GM21423 (cell line): ENCODE data around the gene OVOL2.
"Not testable (repeated sequence)": the region's sequence is repeated elsewhere in the genome, so short reads cannot be mapped to it uniquely, and the experiment has no call there.

Experiments
- ATAC-seq: cut with Tn5 transposase; IDR thresholded peaks from one replicate; pipeline ENCODE4 v1.9.1; 2021; ENCODE audit warnings: mild to moderate bottlenecking, moderate library complexity; ENCODE audit not compliant: unreplicated experiment

Gene OVOL2

GRCh38 chr20:18058661-18059467 lies 1.1 kb upstream of the OVOL2 start:
- ATAC-seq: no peak

GRCh38 chr20:18057994-18058349 lies 256 bp upstream of the OVOL2 start:
- ATAC-seq: no peak

GRCh38 chr20:18056174-18057100 lies 1.3 kb downstream of the OVOL2 start:
- ATAC-seq: no peak

GRCh38 chr20:18055261-18055660 lies 2.5 kb downstream of the OVOL2 start:
- ATAC-seq: no peak

GRCh38 chr20:18052856-18053255 lies 4.9 kb downstream of the OVOL2 start:
- no peak for ATAC-seq

GRCh38 chr20:18050628-18051027 lies 7.1 kb downstream of the OVOL2 start:
- no peak for ATAC-seq

GRCh38 chr20:18048176-18048575 lies 9.5 kb downstream of the OVOL2 start:
- no peak for ATAC-seq

GRCh38 chr20:18046535-18046934 lies 11.2 kb downstream of the OVOL2 start:
- no peak for ATAC-seq

GRCh38 chr20:18042229-18042628 lies 15.5 kb downstream of the OVOL2 start:
- ATAC-seq: no peak

GRCh38 chr20:18041462-18041861 lies 16.3 kb downstream of the OVOL2 start:
- ATAC-seq: no peak

- no peak for ATAC-seq
Observed at GRCh38 chr20:18039063-18039462, 18.7 kb downstream of the OVOL2 start.

GRCh38 chr20:18034039-18034438 lies 23.7 kb downstream of the OVOL2 start:
- no peak for ATAC-seq

GRCh38 chr20:18032977-18033892 lies 24.5 kb downstream of the OVOL2 start:
- ATAC-seq: no peak

GRCh38 chr20:18031888-18032509 lies 25.7 kb downstream of the OVOL2 start:
- ATAC-seq: no peak

GRCh38 chr20:18031050-18031449 lies 26.7 kb downstream of the OVOL2 start:
- ATAC-seq: no peak

GRCh38 chr20:18030020-18030419 lies 27.7 kb downstream of the OVOL2 start:
- ATAC-seq: no peak

- ATAC-seq: not testable (repeated sequence)
Observed at GRCh38 chr20:18027011-18027410, 30.7 kb downstream of the OVOL2 start.

GRCh38 chr20:18024606-18025127 lies 33.0 kb downstream of the OVOL2 start:
- ATAC-seq: no peak

GRCh38 chr20:18020931-18021330 lies 36.8 kb downstream of the OVOL2 start:
- ATAC-seq: no peak

- no peak for ATAC-seq
Observed at GRCh38 chr20:18019068-18019467, 38.6 kb downstream of the OVOL2 start.
